Lower leg skin (tissue), 4 donors: Measurements from ENCODE around the gene DAD1. TPM values are rescaled to one million over a fixed set of nuclear protein-coding genes. Genes with fewer than 3 reads are reported as not detected.

ENCODE experiments used
- DNase-seq, 2 donors: peaks; one replicate each; pipeline ENCODE4 v3.0.0-alpha.2; 2019; ENCODE audit warnings: low spot score in 2 of 2
- H3K4me3 ChIP-seq: fragments of 200-600 bp; sonication (generic); 2 replicates; pipeline ENCODE4 v1.5.1; 2017; ENCODE audit warnings: mild to moderate bottlenecking, low read depth; ENCODE audit not compliant: poor library complexity, severe bottlenecking
- CTCF ChIP-seq, 3 donors: fragments of 450-650 bp; IDR thresholded peaks; one replicate each; pipeline ENCODE4 v1.5.1; 2016; ENCODE audit warnings: antibody characterized with exemption in 3 of 3, mild to moderate bottlenecking in 3 of 3, moderate library complexity in 2 of 3
- POLR2A ChIP-seq, 2 donors: fragments of 450-650 bp; IDR thresholded peaks; one replicate each; pipeline ENCODE4 v1.6.1; 2016 to 2017; ENCODE audit warnings: antibody characterized with exemption in 2 of 2, mild to moderate bottlenecking in 1 of 2, moderate library complexity in 1 of 2
- WGBS, 2 donors: methylation state at CpG; one replicate each; pipeline ENCODE4 v1.1.5; 2018; 5-methylcytosine and 5-hydroxymethylcytosine counted together
- intact Hi-C: fragments of 100-400 bp; cut with DNase I; formaldehyde crosslinking; loops from one replicate; pipeline ENCODE4 v1.15.0; 2023; ENCODE audit warnings: low total_unique reads
- total RNA-seq, 4 donors: library from RNA; depleted of rRNA; stranded (reverse); fragments of >200 nt; gene quantifications; one replicate each; pipeline ENCODE4 v1.1.0, GENCODE V29; 2016

Gene DAD1
- total RNA-seq, 4 donors from 2014 or later: 103 to 131 (median 124) TPM

- WGBS, 2 donors: 47 to 58% methylated on average over 2 of the region's 2 CpGs
- DNase-seq: no peak
- intact Hi-C loops: no loop called here
- H3K4me3 ChIP-seq: no peak overlapping the region
- TF ChIP-seq CTCF (IDR thresholded peaks at IDR 0.05) (no peak), POLR2A (IDR thresholded peaks at IDR 0.05) (no peak)
Measured at GRCh38 chr14:22515929-22516328, 73.1 kb downstream of the DAD1 start.

Other genes with a start within 250 kb of the DAD1 start
- gene ABHD4, start 9.1 kb upstream of the DAD1 start, total RNA-seq: 10 to 100 TPM; 20.5 to 29.3 (median 28.5) TPM
- gene OR6J1, start 55.1 kb upstream of the DAD1 start, total RNA-seq: not detected
- 10 to 100 TPM; 64.3 to 83.6 (median 74.1) TPM for gene OXA1L, start 177.5 kb upstream of the DAD1 start, total RNA-seq
- gene SLC7A7, start 226.2 kb upstream of the DAD1 start, total RNA-seq: 10 to 100 TPM in 1 of 4 donors, 1 to 10 TPM in 3; 1.1 to 12.8 (median 6.5) TPM
- 100 to 1,000 TPM in 1 of 4 donors, 10 to 100 TPM in 3; 24.8 to 230 (median 41.4) TPM for gene MRPL52, start 240.7 kb upstream of the DAD1 start, total RNA-seq
- 100 to 1,000 TPM; 135 to 190 (median 151) TPM for gene MMP14, start 247.4 kb upstream of the DAD1 start, total RNA-seq